GM21723 (cell line): ENCODE results near the gene CLBA1.
A peak's percentile ranks its signal among the peaks of the same experiment; 100 is the strongest.
"Not testable (repeated sequence)": the region's sequence is repeated elsewhere in the genome, so short reads cannot be mapped to it uniquely, and the experiment has no call there.

Experiments used
- ATAC-seq: cut with Tn5 transposase; IDR thresholded peaks from one replicate; pipeline ENCODE4 v1.9.1; 2021; ENCODE audit warnings: mild to moderate bottlenecking, moderate library complexity; ENCODE audit not compliant: unreplicated experiment

CLBA1 gene

DNA sequence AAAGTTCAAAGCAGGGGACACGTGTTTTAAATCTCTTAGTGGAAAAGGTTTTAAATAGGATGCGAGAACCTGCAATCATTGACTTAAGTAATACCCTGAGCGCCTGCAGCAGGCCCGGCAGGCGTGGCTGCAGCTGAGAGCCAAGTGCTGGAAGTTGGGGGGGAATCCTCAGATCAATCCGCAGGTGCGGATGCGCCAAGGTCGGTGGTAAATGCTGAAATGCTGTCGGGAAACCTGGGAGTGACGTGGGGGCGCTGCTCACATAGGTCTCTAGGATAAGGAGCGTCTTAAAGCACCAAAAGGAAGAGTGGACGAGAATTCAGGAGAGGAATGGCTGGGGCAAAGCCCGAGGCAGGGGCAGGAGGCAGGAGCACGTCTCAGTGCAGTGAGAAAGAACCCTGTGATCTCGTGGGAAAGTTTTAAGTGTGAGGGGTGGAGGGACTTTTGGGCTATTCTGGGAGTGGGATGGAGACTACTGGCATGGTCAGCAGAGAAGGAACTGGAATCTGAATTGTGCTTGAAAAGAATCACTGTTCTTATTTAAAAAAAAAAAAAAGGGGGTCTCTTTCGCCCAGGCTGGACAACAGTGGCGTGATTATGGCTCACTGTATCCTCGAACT lies 36.2 kb downstream of the CLBA1 start:
- no peak for ATAC-seq

DNA sequence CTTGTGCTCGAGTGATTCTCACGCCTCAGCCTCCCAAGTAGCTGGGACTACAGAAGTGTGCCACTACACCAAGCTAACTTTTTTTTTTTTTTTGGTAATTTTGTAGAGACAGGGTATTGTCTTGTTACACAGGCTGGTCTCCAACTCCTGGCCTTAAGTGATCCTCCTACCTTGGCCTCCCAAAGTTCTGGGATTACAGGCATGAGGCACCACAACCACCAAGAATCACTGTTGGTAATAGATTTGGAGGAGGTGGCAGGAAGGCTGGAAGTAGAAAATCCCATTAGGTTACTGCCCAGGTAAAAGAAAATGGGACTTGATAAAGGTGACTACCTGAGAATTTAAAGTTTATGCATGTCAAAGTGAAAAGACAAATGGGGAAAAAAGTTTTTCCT lies 36.7 kb downstream of the CLBA1 start:
- no peak for ATAC-seq

- ATAC-seq: no peak
These were observed 37.6 kb downstream of the CLBA1 start for GRCh38 chr14:105023144-105023543.

- ATAC-seq: no peak
These were observed 38.3 kb downstream of the CLBA1 start for GRCh38 chr14:105023791-105024480.

DNA sequence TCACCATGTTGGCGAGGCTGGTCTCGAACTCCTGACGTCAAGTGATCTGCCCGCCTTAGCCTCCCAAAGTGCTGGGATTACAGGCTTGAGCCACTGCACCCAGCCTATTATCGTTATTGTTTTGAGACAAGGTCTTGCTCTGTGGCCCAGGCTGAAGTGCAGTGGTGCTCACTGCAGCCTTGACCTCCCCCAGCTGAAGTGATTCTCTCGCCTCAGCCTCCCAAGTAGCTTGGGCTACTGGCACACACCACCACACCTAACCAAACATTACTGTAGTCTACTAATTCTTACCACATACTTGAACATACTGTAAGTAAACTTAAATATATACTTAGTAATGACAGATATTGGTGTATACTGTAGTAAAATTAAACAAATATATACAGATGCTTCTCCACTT lies 39.8 kb downstream of the CLBA1 start:
- no peak for ATAC-seq

DNA sequence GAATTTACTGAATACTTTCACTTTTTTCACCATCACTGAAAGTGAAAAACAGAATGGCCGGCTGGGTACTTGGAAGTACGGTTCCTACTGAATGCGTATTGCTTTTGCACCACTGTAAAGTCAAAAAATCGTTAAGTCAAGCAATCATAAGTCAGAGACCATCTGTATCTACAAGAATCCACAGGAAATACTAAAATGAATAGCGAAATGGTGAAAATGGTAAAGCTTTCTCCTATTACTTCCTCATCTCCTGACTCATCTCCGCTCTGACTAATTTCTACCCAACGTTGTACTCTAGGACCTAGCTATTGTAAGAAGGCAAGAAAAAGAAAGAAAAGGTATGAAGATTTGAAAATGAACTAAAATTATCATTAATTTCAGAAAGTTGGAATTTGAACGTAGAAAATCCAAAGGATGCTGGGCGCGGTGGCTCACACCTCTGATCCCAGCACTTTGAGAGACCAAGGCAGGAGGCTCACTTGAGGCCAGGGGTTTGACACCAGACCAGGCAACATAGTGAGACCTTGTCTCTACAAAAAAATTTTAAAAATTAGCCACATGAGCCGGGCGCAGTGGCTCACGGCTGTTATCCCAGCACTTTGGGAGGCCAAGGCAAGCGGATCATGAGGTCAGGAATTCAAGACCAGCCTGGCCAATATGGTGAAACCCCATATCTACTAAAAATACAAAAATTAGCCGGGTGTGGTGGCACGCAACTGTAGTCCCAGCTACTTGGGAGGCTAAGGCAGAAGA lies 40.6 kb downstream of the CLBA1 start:
- peak; percentile 29 for ATAC-seq

DNA sequence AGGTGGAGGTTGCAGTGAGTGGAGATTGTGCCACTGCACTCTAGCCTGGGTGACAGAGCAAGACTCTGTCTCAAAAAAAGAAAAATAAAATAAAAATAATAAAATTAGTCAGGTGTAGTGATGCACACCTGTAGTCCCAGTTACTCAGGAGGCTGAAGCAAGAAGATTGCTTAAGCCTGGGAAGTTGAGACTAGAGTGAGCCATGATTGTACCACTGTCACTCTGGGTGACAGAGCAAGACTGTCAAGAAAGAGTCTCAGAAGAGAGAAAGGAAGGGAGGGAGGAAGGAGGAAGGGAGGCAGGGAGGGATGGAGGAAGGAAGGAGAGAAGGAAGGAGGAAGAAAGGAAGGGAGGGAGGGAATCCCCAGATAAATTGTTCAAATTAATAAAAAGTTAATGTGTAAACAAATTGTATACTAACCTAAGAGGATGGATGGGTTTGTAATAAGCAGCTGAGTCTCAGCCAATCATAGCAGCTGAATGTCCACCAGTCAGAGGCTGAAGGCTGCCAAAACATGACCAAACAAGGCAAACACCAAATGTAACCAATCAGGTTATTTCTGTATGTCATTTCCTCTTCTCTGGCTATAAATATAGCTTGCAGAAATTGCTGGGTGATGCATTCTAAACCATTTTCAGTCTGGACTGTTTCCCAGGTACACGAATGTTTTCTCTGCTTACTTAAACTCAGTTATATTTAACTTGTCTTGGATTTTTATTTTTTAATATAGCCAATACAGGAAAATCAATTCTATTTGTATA lies 41.4 kb downstream of the CLBA1 start:
- ATAC-seq: no peak

DNA sequence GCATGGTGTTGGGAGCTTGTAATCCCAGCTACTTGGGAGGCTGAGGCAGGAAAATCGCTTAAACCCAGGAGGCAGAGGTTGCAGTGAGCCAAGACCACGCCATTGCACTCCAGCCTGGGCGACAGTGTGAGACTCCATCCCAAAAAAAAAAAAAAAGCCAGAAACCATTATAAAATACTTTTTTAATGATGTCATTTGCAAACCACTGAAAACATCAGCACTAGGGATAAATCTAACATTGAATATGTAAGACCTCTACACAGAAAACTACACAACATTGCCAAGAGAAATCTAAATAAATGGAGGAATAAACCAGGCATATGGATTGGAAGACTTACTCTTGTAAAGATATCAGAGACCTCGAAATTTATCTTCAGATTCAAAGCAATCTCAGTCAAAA lies 42.1 kb downstream of the CLBA1 start:
- not testable (repeated sequence) for ATAC-seq

DNA sequence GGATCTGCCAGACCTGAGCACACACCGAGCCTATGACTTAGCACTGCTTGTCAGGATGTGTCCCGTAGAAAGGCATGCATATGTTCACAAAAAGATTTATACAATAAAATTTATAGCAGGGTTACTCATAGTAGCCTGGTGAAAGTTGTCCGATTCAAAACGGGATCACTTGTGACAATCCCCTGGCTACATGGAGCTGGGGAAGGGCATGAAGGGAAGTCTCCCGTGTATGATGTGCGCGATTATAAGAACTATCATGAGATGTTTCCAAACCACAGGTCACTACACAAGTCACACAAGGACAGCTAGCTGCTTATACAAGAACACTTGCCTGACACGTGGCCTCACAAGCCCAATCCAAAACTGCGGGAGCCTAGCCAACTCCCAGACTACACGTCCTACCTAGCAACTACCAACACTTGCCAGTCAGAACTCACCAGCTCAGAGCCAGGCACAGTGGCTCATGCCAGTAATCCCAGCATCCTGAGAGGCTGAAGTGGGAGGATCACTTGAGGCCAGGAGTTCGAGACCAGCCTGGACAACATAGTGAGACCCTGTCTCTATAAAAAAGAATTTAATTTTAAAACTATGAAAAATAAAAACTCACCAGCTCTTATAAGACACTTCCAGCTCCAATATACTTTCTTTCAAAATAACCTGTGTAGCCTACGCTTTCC lies 42.8 kb downstream of the CLBA1 start:
- ATAC-seq: no peak

DNA sequence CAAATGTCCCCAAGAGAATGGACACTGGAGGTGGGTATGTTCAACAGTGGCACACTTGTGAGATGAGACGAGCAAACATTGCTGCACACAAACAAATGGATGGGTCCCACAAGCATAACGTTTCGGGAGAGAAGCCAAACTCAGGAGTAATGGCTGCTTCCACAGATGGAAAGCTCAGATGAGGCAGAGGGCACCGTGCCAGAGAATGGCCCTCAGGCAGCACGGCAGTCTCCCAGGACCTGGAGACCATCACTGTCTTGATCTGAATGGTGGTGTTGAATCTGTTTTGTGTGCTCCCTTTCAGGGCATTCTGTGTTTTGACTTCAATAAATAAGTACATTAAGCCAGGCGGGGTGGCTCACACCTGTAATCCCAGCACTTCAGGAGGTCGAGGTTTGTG lies 43.8 kb downstream of the CLBA1 start:
- no peak for ATAC-seq

GRCh38 chr14:105030194-105030593 lies 44.6 kb downstream of the CLBA1 start:
- no peak for ATAC-seq

- no peak for ATAC-seq
These were observed 45.3 kb downstream of the CLBA1 start for GRCh38 chr14:105030836-105031396.

DNA sequence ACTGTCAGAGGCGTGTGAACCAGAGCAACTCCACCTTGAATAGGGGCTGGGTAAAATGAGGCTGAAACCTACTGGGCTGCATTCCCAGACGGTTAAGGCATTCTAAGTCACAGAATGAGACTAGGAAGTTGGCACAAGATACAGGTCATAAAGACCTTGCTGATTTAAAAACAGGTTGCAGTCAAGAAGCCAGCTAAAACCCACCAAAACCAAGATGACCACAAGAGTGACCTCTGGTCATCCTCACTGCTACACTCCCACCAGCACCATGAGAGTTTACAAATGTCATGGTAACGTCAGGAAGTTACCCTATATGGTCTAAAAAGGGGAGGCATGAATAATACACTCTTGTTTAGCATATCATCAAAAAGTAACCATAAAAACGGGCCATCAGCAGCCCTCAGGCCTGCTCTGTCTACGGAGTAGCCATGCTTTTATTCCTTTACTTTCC lies 46.9 kb downstream of the CLBA1 start:
- ATAC-seq: not testable (repeated sequence)

- ATAC-seq: not testable (repeated sequence)
These were observed 47.9 kb downstream of the CLBA1 start for GRCh38 chr14:105033412-105033900.

- no peak for ATAC-seq
These were observed 48.9 kb downstream of the CLBA1 start for GRCh38 chr14:105034315-105035039.

DNA sequence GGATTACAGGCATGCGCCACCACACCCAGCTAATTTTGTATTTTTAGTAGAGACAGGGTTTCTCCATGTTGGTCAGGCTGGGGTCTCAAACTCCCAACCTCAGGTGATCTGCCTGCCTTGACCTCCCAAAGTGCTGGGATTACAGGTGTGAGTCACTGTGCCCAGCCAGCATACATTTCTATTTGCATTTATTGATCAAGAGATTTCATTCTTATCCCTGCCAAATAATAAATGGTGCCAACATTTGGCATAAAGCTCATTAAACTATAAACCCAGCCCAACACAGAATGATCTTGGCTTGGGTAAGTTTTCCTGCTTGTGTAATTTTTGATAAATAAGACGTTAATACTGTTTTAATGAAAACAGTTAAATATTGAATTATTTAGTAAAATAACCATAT lies 50.0 kb downstream of the CLBA1 start:
- ATAC-seq: not testable (repeated sequence)

DNA sequence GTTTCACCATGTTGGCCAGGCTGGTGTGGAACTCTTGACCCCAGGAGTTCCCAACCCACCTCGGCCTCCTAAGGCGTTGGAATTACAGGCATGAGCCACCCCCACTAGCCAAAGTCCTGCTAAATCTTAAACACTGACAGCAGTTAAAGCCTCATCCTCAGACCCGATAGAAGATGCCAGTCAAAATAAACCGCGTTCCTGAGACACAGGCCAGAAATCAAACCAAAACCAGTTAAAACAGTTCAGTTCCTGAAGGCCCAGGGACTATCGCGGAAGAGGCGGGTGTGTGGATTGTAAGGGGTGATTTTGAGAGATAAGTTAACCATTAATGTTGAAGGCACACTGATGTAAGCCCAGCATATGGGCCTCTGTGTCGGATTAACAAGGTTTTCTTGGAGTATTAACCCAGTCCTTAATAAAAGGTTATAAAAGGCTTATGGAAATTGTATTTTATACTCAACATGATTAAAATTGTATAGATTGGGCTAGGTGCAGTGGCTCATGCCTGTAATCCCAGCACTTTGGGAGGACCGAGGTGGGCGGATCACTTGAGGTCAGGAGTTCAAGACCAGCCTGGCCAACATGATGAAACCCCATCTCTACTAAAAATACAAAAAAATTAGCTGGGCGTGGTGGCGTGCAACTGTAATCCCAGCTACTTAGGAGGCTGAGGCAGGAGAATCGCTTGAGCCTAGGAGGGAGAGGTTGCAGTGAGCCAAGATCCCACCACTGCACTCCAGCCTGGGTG lies 54.0 kb downstream of the CLBA1 start:
- ATAC-seq: no peak

DNA sequence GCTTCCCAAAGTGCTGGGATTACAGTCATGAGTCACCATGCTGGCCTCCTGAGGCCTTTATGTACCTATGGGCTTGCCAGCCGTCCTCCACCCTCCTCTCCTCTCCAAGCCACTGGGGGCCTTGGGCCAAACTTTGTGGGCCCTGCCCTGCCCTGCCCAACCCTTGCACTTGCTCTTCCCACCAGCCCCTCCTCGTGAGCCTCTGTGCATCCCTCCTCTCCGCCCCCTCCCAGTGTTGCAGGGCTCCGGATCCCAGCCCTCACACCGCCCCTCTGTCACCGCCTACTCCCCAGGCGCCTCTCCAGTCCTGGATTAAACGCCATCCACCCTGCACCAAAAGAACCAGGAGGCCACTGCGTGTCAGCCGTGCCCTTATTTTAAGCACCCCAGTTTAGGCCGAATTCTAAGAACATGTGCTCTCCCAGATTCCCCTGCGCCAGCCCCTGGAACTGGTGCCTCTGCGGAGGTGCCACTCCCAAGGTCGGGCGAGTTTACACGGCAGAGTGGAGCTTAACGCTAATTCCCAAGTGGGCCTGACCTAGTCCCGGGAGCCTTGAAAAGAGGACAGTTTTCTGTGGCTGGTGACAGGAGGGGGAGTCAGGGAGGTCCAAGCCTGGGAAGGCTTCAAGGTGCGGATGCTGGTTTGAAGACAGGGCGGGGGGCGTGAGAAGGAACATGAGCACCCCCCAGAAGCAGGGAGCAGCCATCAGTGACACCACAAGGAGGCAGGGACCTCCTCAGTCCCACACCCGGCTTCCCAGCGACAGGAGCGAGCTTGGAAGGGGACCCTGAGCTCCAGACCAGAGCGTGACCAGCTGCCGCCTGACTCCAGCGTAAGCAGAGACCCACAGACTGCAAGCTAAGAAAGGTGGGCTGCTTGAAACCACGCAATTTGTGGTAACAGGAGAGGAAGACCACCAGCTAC lies 56.5 kb downstream of the CLBA1 start:
- no peak for ATAC-seq
